BLaER1 treated with 17β-estradiol and CSF1 and Interleukin-3, amounts not matched to agents 10 nM and 100 nM (cell line): ENCODE measurements around the gene SMIM35.

ENCODE experiments used
- H3K27ac ChIP-seq, 11 experiments: shearing (Covaris generic); formaldehyde crosslinking; 2 replicates each; pipeline ENCODE4 v1.8.1; 2022
- H3K27me3 ChIP-seq, 11 experiments: shearing (Covaris generic); formaldehyde crosslinking; 2 replicates each; pipeline ENCODE4 v1.8.1; 2022
- H3K36me3 ChIP-seq, 11 experiments: shearing (Covaris generic); formaldehyde crosslinking; 2 replicates each; pipeline ENCODE4 v1.8.1; 2022
- H3K4me1 ChIP-seq, 10 experiments: shearing (Covaris generic); formaldehyde crosslinking; 2 replicates each; pipeline ENCODE4 v1.8.1; 2022
- H3K4me2 ChIP-seq, 11 experiments: shearing (Covaris generic); formaldehyde crosslinking; 2 replicates each; pipeline ENCODE4 v1.8.1; 2022
- H3K4me3 ChIP-seq, 10 experiments: shearing (Covaris generic); formaldehyde crosslinking; 2 replicates each; pipeline ENCODE4 v1.8.1; 2022
- H3K9ac ChIP-seq, 11 experiments: shearing (Covaris generic); formaldehyde crosslinking; 2 replicates each; pipeline ENCODE4 v1.8.1; 2022
- H3K9me3 ChIP-seq, 11 experiments: shearing (Covaris generic); formaldehyde crosslinking; replicated peaks in 1 of 11; 2 replicates each; pipeline ENCODE4 v1.8.1; 2022
- H4K20me1 ChIP-seq, 11 experiments: shearing (Covaris generic); formaldehyde crosslinking; 2 replicates each; pipeline ENCODE4 v1.8.1; 2022
- Cebpa-rat ChIP-seq, 11 experiments: shearing (Covaris generic); IDR thresholded peaks; 2 replicates each; pipeline ENCODE4 v1.8.1; 2022

The SMIM35 gene

GRCh38 chr11:118086913-118087768 lies at the start of gene SMIM35:
Gene SMIM35, minus strand, starts transcription at chr11:118086963. Its CDS starts 206 bp downstream, at chr11:118086757.
- Histone ChIP-seq H3K4me3 (peak within 1 kb of the TSS in 2 of 10 experiments; percentile 15 to 18; a peak in 4 of 20 replicates), H3K36me3 (peaks cover 0 to 7% (median 0%) of the 10 kb centered on the region in 11 experiments; a peak in 3 of 22 replicates), H3K9ac (no peak within 1 kb of the TSS), H3K27me3 (no peaks in the 10 kb centered on the region), H4K20me1 (no peaks in the 10 kb centered on the region), H3K9me3 (peaks cover 30 to 48% (median 33%) of the 10 kb centered on the region in 11 experiments), H3K4me2 (peak within 1 kb of the TSS in 6 of 11 experiments; percentile 3 to 79 (median 76); a peak in 11 of 22 replicates), H3K4me1 (peaks cover 36 to 63% (median 46%) of the 10 kb centered on the region in 10 experiments), H3K27ac (peak within 1 kb of the TSS in 4 of 11 experiments; percentile 70 to 81 (median 73); a peak in 7 of 22 replicates)
- no peak for TF ChIP-seq Cebpa-rat (IDR thresholded peaks at IDR 0.05)

- Histone ChIP-seq H3K4me1 (peaks cover 0 to 3% (median 0%) of the 10 kb centered on the region in 10 experiments; a peak in 4 of 20 replicates), H3K9ac (no peak overlapping the region), H3K27ac (no peak overlapping the region), H4K20me1 (no peaks in the 10 kb centered on the region), H3K4me3 (no peak overlapping the region), H3K27me3 (no peaks in the 10 kb centered on the region), H3K4me2 (no peak overlapping the region), H3K9me3 (no peaks in the 10 kb centered on the region), H3K36me3 (no peaks in the 10 kb centered on the region)
- TF ChIP-seq Cebpa-rat (IDR thresholded peaks at IDR 0.05) = no peak
These were observed 49.6 kb upstream of the SMIM35 start for GRCh38 chr11:118136341-118136740.

- Histone ChIP-seq H3K4me3 (no peak overlapping the region), H3K27me3 (no peaks in the 10 kb centered on the region), H3K9ac (no peak overlapping the region), H3K27ac (no peak overlapping the region), H3K9me3 (no peaks in the 10 kb centered on the region), H4K20me1 (no peaks in the 10 kb centered on the region), H3K36me3 (no peaks in the 10 kb centered on the region), H3K4me1 (no peaks in the 10 kb centered on the region), H3K4me2 (no peak overlapping the region)
- no peak for TF ChIP-seq Cebpa-rat (IDR thresholded peaks at IDR 0.05)
These were observed 49.0 kb upstream of the SMIM35 start for GRCh38 chr11:118135796-118136165.

- Histone ChIP-seq H3K36me3 (no peaks in the 10 kb centered on the region), H3K9me3 (no peaks in the 10 kb centered on the region), H3K27me3 (no peaks in the 10 kb centered on the region), H3K27ac (no peak overlapping the region), H3K9ac (no peak overlapping the region), H4K20me1 (no peaks in the 10 kb centered on the region), H3K4me2 (no peak overlapping the region), H3K4me1 (peaks cover 0 to under 1% (median 0%) of the 10 kb centered on the region in 10 experiments; a peak in 1 of 20 replicates), H3K4me3 (no peak overlapping the region)
- TF ChIP-seq Cebpa-rat (IDR thresholded peaks at IDR 0.05) = no peak
These were observed 48.5 kb upstream of the SMIM35 start for GRCh38 chr11:118135051-118135795.

- H3K9me3 ChIP-seq = no peaks in the 10 kb centered on the region
- H3K27me3 ChIP-seq = no peaks in the 10 kb centered on the region
- H3K9ac ChIP-seq = no peak overlapping the region
- H3K4me3 ChIP-seq = no peak overlapping the region
- H3K4me1 ChIP-seq = peaks cover 0 to 15% (median 0%) of the 10 kb centered on the region in 10 experiments; a peak in 8 of 20 replicates
- no peaks in the 10 kb centered on the region for H4K20me1 ChIP-seq
- no peak overlapping the region for H3K27ac ChIP-seq
- H3K4me2 ChIP-seq = no peak overlapping the region
- no peaks in the 10 kb centered on the region for H3K36me3 ChIP-seq
- TF ChIP-seq Cebpa-rat (IDR thresholded peaks at IDR 0.05) = no peak
These were observed 47.1 kb upstream of the SMIM35 start for GRCh38 chr11:118133816-118134215.

- no peak overlapping the region for H3K9ac ChIP-seq
- H3K27me3 ChIP-seq = no peaks in the 10 kb centered on the region
- H3K4me3 ChIP-seq = no peak overlapping the region
- peaks cover 0 to 22% (median 0%) of the 10 kb centered on the region in 10 experiments; a peak in 8 of 20 replicates for H3K4me1 ChIP-seq
- no peak overlapping the region for H3K27ac ChIP-seq
- TF ChIP-seq Cebpa-rat (IDR thresholded peaks at IDR 0.05) = no peak
- no peaks in the 10 kb centered on the region for H3K36me3 ChIP-seq
- no peaks in the 10 kb centered on the region for H4K20me1 ChIP-seq
- H3K9me3 ChIP-seq = no peaks in the 10 kb centered on the region
- H3K4me2 ChIP-seq = no peak overlapping the region
These were observed 45.8 kb upstream of the SMIM35 start for GRCh38 chr11:118132385-118133151.

- peak overlapping the region in 4 of 11 experiments; percentile 3 to 68 (median 50); a peak in 7 of 22 replicates for H3K4me2 ChIP-seq
- H3K4me1 ChIP-seq = peaks cover 8 to 30% (median 12%) of the 10 kb centered on the region in 10 experiments
- H3K4me3 ChIP-seq = no peak overlapping the region
- H3K9ac ChIP-seq = no peak overlapping the region
- no peaks in the 10 kb centered on the region for H3K9me3 ChIP-seq
- H3K27ac ChIP-seq = peak overlapping the region in 1 of 11 experiments; percentile 4; a peak in 1 of 22 replicates
- H3K27me3 ChIP-seq = no peaks in the 10 kb centered on the region
- H3K36me3 ChIP-seq = no peaks in the 10 kb centered on the region
- no peaks in the 10 kb centered on the region for H4K20me1 ChIP-seq
- TF ChIP-seq Cebpa-rat (IDR thresholded peaks at IDR 0.05) = no peak
These were observed 42.9 kb upstream of the SMIM35 start for GRCh38 chr11:118129471-118130172.

- Histone ChIP-seq H3K4me3 (no peak overlapping the region), H3K36me3 (no peaks in the 10 kb centered on the region), H3K4me2 (peak overlapping the region in 3 of 11 experiments; percentile 37 to 68 (median 64); a peak in 6 of 22 replicates), H3K27me3 (no peaks in the 10 kb centered on the region), H3K4me1 (peaks cover 9 to 31% (median 12%) of the 10 kb centered on the region in 10 experiments), H3K9ac (no peak overlapping the region), H3K9me3 (no peaks in the 10 kb centered on the region), H3K27ac (peak overlapping the region in 1 of 11 experiments; percentile 4; a peak in 1 of 22 replicates), H4K20me1 (no peaks in the 10 kb centered on the region)
- TF ChIP-seq Cebpa-rat (IDR thresholded peaks at IDR 0.05) = no peak
These were observed 42.1 kb upstream of the SMIM35 start for GRCh38 chr11:118128721-118129470.
